K562 (cell line): ENCODE measurements around the gene ITGAV. TPM values are rescaled to one million over a fixed set of nuclear protein-coding genes. Genes with fewer than 3 reads are reported as not detected.
A peak's percentile ranks its signal among the peaks of the same experiment; 100 is the strongest.

ENCODE experiments used
- ATAC-seq: fragments of 200-7000 bp; cut with Tn5 transposase; 3 replicates; pipeline ENCODE4 v1.9.1; 2020; ENCODE audit warnings: moderate library complexity
- BruUV-seq: library from RNA; stranded (reverse); fragments of 400-500 nt; replicated peaks from 2 replicates; lab custom pipeline; 2021; lab: Mats Ljungman, UMichigan
- CTCF ChIA-PET: fragments of 300-600 bp; formaldehyde crosslinking; extraction: SDS; loops from one replicate; lab custom pipeline; 2021; ENCODE audit warnings: low intra/inter-chr PET ratio; lab: Yijun Ruan, JAX
- POLR2A ChIA-PET: fragments of 300-600, 350-650 bp; sonication (Branson Sonifier 250); formaldehyde crosslinking; extraction: SDS; loops from one replicate; lab custom pipeline; 2021; ENCODE audit warnings: antibody characterized with exemption, inconsistent platforms; lab: Yijun Ruan, JAX
- DNase-seq, 4 experiments: peaks; one replicate each; pipeline versions ENCODE4 v3.0.0 to v3.0.0-alpha.2; 2011 to 2018; ENCODE audit warnings: low spot score in 3 of 4, mixed read lengths in 3 of 4; ENCODE audit errors: extremely low read depth in 1 of 4
- FAIRE-seq: peaks from 2 replicates; lab custom pipeline; 2011; peaks lifted over from hg19 to GRCh38; lab: Jason Lieb, UNC
- H2AFZ ChIP-seq: 2 replicates; pipeline ENCODE4 v1.6.0; 2011; ENCODE audit warnings: low read depth, low read length, control low read depth, inconsistent platforms
- H3K27ac ChIP-seq: fragments of 200-600 bp; 3 replicates; pipeline ENCODE4 v1.8.0; 2011; ENCODE audit warnings: low read depth, mild to moderate bottlenecking, control low read depth, inconsistent platforms, low read length, moderate library complexity, mixed read lengths; ENCODE audit errors: extremely low read depth
- H3K27me3 ChIP-seq, 2 experiments: fragments of 300-600 bp in 1 of 2; 2 replicates in 1 of 2; 3 replicates in 1 of 2; pipeline versions ENCODE4 v1.6.0 to v1.8.0; 2011; ENCODE audit warnings: inconsistent platforms in 2 of 2, low read length in 2 of 2, mild to moderate bottlenecking in 1 of 2, mixed read lengths in 1 of 2, moderate library complexity in 1 of 2; ENCODE audit not compliant: control insufficient read depth in 2 of 2, insufficient read depth in 2 of 2
- H3K36me3 ChIP-seq: fragments of 300-600 bp; 3 replicates; pipeline ENCODE4 v1.8.0; 2011; ENCODE audit warnings: mild to moderate bottlenecking, low read length, inconsistent platforms; ENCODE audit not compliant: control insufficient read depth, insufficient read depth
- H3K4me1 ChIP-seq, 2 experiments: fragments of 200-600 bp in 1 of 2; replicated peaks in 1 of 2; 2 replicates in 1 of 2; 3 replicates in 1 of 2; pipeline versions ENCODE4 v1.5.1 to v1.8.0; 2011; ENCODE audit warnings: inconsistent platforms in 2 of 2, low read length in 2 of 2, mild to moderate bottlenecking in 1 of 2, mixed read lengths in 1 of 2, moderate library complexity in 1 of 2; ENCODE audit not compliant: control insufficient read depth in 2 of 2, insufficient read depth in 2 of 2
- H3K4me2 ChIP-seq: 2 replicates; pipeline ENCODE4 v1.6.1; 2011; ENCODE audit warnings: low read length, control low read depth, inconsistent platforms, mixed read lengths; ENCODE audit not compliant: insufficient read depth
- H3K4me3 ChIP-seq: fragments of 200-600 bp; sonication (generic), shearing (Covaris generic); 2 replicates; pipeline ENCODE4 v1.5.1; 2016; ENCODE audit warnings: control low read depth, inconsistent platforms
- H3K79me2 ChIP-seq: fragments of 200-600 bp; 3 replicates; pipeline ENCODE4 v1.8.0; 2011; ENCODE audit warnings: low read length, inconsistent platforms; ENCODE audit not compliant: control insufficient read depth, insufficient read depth
- H3K9ac ChIP-seq, 2 experiments: 2 replicates each; pipeline versions ENCODE4 v1.6.0 to v1.6.1; 2011; ENCODE audit warnings: low read depth in 2 of 2, low read length in 2 of 2, control low read depth in 1 of 2, inconsistent platforms in 1 of 2, mild to moderate bottlenecking in 1 of 2, mixed read lengths in 1 of 2; ENCODE audit not compliant: insufficient read depth in 1 of 2
- H3K9me1 ChIP-seq: one replicate; pipeline ENCODE4 v1.6.0; 2011; ENCODE audit warnings: inconsistent platforms, mild to moderate bottlenecking, low read length, moderate library complexity; ENCODE audit not compliant: control insufficient read depth, insufficient read depth
- H3K9me3 ChIP-seq: replicated peaks from 2 replicates; pipeline ENCODE4 v1.5.1; 2011; ENCODE audit warnings: low read depth, low read length, inconsistent platforms; ENCODE audit not compliant: control insufficient read depth, insufficient read depth
- H4K20me1 ChIP-seq: replicated peaks from 2 replicates; pipeline ENCODE4 v1.6.1; 2011; ENCODE audit warnings: low read length, inconsistent platforms, mixed read lengths; ENCODE audit not compliant: control insufficient read depth, insufficient read depth
- BRD4 ChIP-seq: fragments of 200-600 bp; sonication (generic); IDR thresholded peaks from 2 replicates; pipeline ENCODE4 v1.6.1; 2017; ENCODE audit warnings: inconsistent platforms
- BRF1 ChIP-seq: IDR thresholded peaks from 3 replicates; pipeline ENCODE4 v1.6.1; 2011; ENCODE audit warnings: borderline replicate concordance, mild to moderate bottlenecking; ENCODE audit not compliant: insufficient read length; ENCODE audit errors: extremely low read depth
- CAMTA2 ChIP-seq: fragments of 250-450 bp; sonication (Bioruptor Pico); conservative IDR thresholded peaks from 2 replicates; pipeline ENCODE4 v1.5.1; 2022
- MIER1 ChIP-seq: fragments of 450-650 bp; IDR thresholded peaks from 2 replicates; pipeline ENCODE4 v1.6.1; 2016; ENCODE audit warnings: antibody characterized with exemption, mild to moderate bottlenecking, low read depth
- NR2F6 ChIP-seq: fragments of 450-650 bp; formaldehyde crosslinking; IDR thresholded peaks from 2 replicates; pipeline ENCODE4 v1.4.0; 2020; ENCODE audit warnings: mild to moderate bottlenecking
- ZNF121 ChIP-seq: sonication (generic); formaldehyde crosslinking; conservative IDR thresholded peaks from 2 replicates; pipeline ENCODE4 v1.8.0; 2022; ENCODE audit warnings: missing genetic modification reagents
- ZNF175 ChIP-seq: fragments of 200-800 bp; sonication (Bioruptor generic); IDR thresholded peaks from 2 replicates; pipeline ENCODE4 v1.6.1; 2016; ENCODE audit warnings: low read depth, mild to moderate bottlenecking, missing genetic modification characterization, missing compliant biosample characterization
- ZNF316 ChIP-seq: fragments of 450-650 bp; IDR thresholded peaks from 2 replicates; pipeline ENCODE4 v1.6.1; 2016
- ZNF583 ChIP-seq: fragments of 250-450 bp; sonication (Bioruptor Pico); IDR thresholded peaks from 2 replicates; pipeline ENCODE4 v1.4.0; 2020
- in situ Hi-C: fragments of 300-500 bp; cut with MboI; formaldehyde crosslinking; loops from 4 replicates; pipeline ENCODE4 v1.15.0; 2018; ENCODE audit warnings: inconsistent platforms, mixed read lengths
- intact Hi-C: fragments of 100-400 bp; cut with micrococcal nuclease; formaldehyde crosslinking; loops from 2 replicates; pipeline ENCODE4 v1.14.2; 2022
- polyA plus RNA-seq, 8 experiments: library from polyadenylated mRNA; depleted of rRNA in 4 of 8; stranded (reverse) in 5 of 8; unstranded in 3 of 8; fragments of >200 nt; fragmentation: Nextera tagmentation in 2 of 8; fragmentation: Illumina TruSeq in 1 of 8; extraction: Ambion mirVana in 2 of 8; extraction: Trizol in 1 of 8; gene quantifications; 2 replicates each; pipeline versions ENCODE4 v1.2.1 to v1.2.3, GENCODE V29; 2011 to 2014; ENCODE audit warnings: inconsistent platforms in 1 of 8, missing spikeins in 1 of 8
- total RNA-seq, 7 experiments: library from RNA; depleted of rRNA in 6 of 7; stranded (reverse); fragments of >200 nt in 6 of 7; fragmentation: Illumina TruSeq in 2 of 7; extraction: Trizol in 2 of 7; gene quantifications; 2 replicates each; pipeline versions ENCODE4 v1.2.1 to v1.2.3, GENCODE V29; 2011 to 2021; ENCODE audit warnings: low replicate concordance in 1 of 7

Gene ITGAV
- total and polyA plus RNA-seq, 9 of the 15 experiments (the other 6 are each of a cell fraction or from before 2014, with no cell fraction given), result 3.7 to 17.7 (median 10.7) TPM

DNA sequence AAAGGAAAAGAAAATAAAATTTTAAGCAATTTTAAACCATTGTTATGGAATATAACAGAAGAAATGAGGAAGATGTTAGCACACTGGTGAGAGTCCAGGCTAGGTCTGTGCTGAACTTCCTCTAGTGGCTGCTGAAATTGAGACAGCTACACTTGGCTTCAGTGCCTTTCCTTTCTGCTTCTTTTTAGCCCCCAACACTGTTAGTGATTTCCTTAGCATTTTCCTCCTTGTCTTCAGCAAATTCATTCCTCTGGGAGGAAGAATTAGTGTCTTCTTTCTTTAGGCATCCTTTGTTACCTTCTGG is 47.6 kb downstream of the ITGAV start:
- DNase-seq, result no peak
- Histone ChIP-seq H3K79me2 (no peaks in the 10 kb centered on the region), H3K27me3 (no peaks in the 10 kb centered on the region), H3K27ac (no peak overlapping the region), H3K4me2 (no peak overlapping the region), H3K9me3 (no peaks in the 10 kb centered on the region), H3K36me3 (peaks cover 16% of the 10 kb centered on the region; the same call in 1 of the 3 replicates), H3K4me3 (no peak overlapping the region), H4K20me1 (no peaks in the 10 kb centered on the region), H3K9ac (no peak overlapping the region), H2AFZ (no peak overlapping the region), H3K4me1 (no peaks in the 10 kb centered on the region), H3K9me1 (no peaks in the 10 kb centered on the region)
- POLR2A ChIA-PET, result no interaction called here
- peak; percentile 58 for ATAC-seq
- intact Hi-C loops, result no loop called here
- no TSS peak for BruUV-seq
- in situ Hi-C loops, result no loop called here
- no peak for FAIRE-seq
- CTCF ChIA-PET, result no interaction called here
- TF ChIP-seq MIER1 (no peak), ZNF316 (no peak), BRD4 (no peak), ZNF175 (CRISPR knock-in tag) (no peak), ZNF583 (CRISPR knock-in tag) (no peak), BRF1 (no peak), NR2F6 (no peak)

DNA sequence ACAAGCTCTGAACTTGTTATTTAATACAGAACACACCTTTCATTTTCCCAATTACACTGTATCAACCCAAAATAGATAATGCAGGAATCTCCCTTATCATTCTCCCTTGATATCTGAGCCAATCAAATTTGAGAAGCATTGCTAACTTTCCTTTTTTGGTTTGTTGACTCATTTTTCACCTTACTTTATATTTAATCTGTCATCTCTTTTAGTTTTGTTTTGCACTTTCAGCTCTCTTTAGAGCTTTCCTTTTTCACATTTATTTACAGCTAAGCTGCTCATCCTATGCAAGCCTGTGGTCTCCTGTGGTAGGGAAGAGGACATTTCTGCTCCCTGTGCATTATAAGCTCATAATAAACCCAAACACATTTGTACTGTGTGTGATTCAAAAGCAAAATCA is 50.1 kb downstream of the ITGAV start:
- peaks cover 19% of the 10 kb centered on the region; the same call in 1 of the 3 replicates for H3K36me3 ChIP-seq
- no peaks in the 10 kb centered on the region for H3K9me1 ChIP-seq
- in situ Hi-C loops, result loop anchor here (10.0 kb wide), 1 partner anchor 135 kb away; no protein-coding TSS in a partner anchor
- no peaks in the 10 kb centered on the region for H4K20me1 ChIP-seq
- H3K4me1 ChIP-seq, result no peaks in the 10 kb centered on the region
- POLR2A ChIA-PET, result interaction anchor here (1.0 kb wide), 1 partner anchor 9 kb away, joined by 3 read pairs; no protein-coding TSS in a partner anchor
- no peak overlapping the region for H3K4me3 ChIP-seq
- FAIRE-seq (no peak), DNase-seq (no peak), ATAC-seq (no peak)
- H3K79me2 ChIP-seq, result no peaks in the 10 kb centered on the region
- no peaks in the 10 kb centered on the region for H3K9me3 ChIP-seq
- intact Hi-C loops, result no loop called here
- no TSS peak for BruUV-seq
- H3K27me3 ChIP-seq, result no peaks in the 10 kb centered on the region
- no peak overlapping the region for H3K27ac ChIP-seq
- H2AFZ ChIP-seq, result no peak overlapping the region
- H3K4me2 ChIP-seq, result no peak overlapping the region
- CTCF ChIA-PET, result no interaction called here
- H3K9ac ChIP-seq, result no peak overlapping the region
- TF ChIP-seq ZNF316 (no peak), ZNF583 (CRISPR knock-in tag) (no peak), ZNF121 (CRISPR knock-in tag) (no peak), CAMTA2 (CRISPR knock-in tag) (no peak)
